Femur (tissue), 1 donor: Measurements from ENCODE around the gene BCDIN3D.
"Not testable (repeated sequence)": the region's sequence is repeated elsewhere in the genome, so short reads cannot be mapped to it uniquely, and the experiment has no call there.

Experiments used
- DNase-seq: peaks from one replicate; pipeline ENCODE4 v3.0.0-alpha.2; 2017

Gene BCDIN3D

GRCh38 chr12:49842519-49843352, at the start of gene BCDIN3D:
TSS of gene BCDIN3D (minus strand) at chr12:49843106. CDS start at chr12:49843087, 19 bp downstream.
- DNase-seq: peak; percentile 95

GRCh38 chr12:49892084-49892731, 49.3 kb upstream of the BCDIN3D start:
- no peak for DNase-seq

GRCh38 chr12:49891476-49891875, 48.6 kb upstream of the BCDIN3D start:
- no peak for DNase-seq

GRCh38 chr12:49891012-49891411, 48.1 kb upstream of the BCDIN3D start:
- no peak for DNase-seq

GRCh38 chr12:49890096-49890461, 47.2 kb upstream of the BCDIN3D start:
- no peak for DNase-seq

- no peak for DNase-seq
These were observed 46.6 kb upstream of the BCDIN3D start for GRCh38 chr12:49889361-49890095.

- DNase-seq: no peak
These were observed 45.7 kb upstream of the BCDIN3D start for GRCh38 chr12:49888461-49889151.

- no peak for DNase-seq
These were observed 44.9 kb upstream of the BCDIN3D start for GRCh38 chr12:49887536-49888401.

GRCh38 chr12:49887091-49887490, 44.2 kb upstream of the BCDIN3D start:
- DNase-seq: no peak

- no peak for DNase-seq
These were observed 43.0 kb upstream of the BCDIN3D start for GRCh38 chr12:49885663-49886461.

GRCh38 chr12:49885118-49885517, 42.2 kb upstream of the BCDIN3D start:
- no peak for DNase-seq

GRCh38 chr12:49882851-49883464, 40.1 kb upstream of the BCDIN3D start:
- DNase-seq: peak; percentile 11

- DNase-seq: no peak
These were observed 39.4 kb upstream of the BCDIN3D start for GRCh38 chr12:49882248-49882850.

GRCh38 chr12:49881415-49882247, 38.7 kb upstream of the BCDIN3D start:
- DNase-seq: peak; percentile 9

- peak; percentile 19 for DNase-seq
These were observed 38.0 kb upstream of the BCDIN3D start for GRCh38 chr12:49880756-49881414.

GRCh38 chr12:49879065-49879464, 36.2 kb upstream of the BCDIN3D start:
- DNase-seq: not testable (repeated sequence)

- no peak for DNase-seq
These were observed 35.1 kb upstream of the BCDIN3D start for GRCh38 chr12:49878021-49878420.

GRCh38 chr12:49877066-49877465, 34.2 kb upstream of the BCDIN3D start:
- no peak for DNase-seq

- no peak for DNase-seq
These were observed 33.2 kb upstream of the BCDIN3D start for GRCh38 chr12:49876070-49876469.
